H1 (cell line): ENCODE data around the gene DIDO1. TPM values are rescaled to one million over a fixed set of nuclear protein-coding genes. Genes with fewer than 3 reads are reported as not detected.

ENCODE experiments used
- CTCF ChIA-PET: fragments of 300-600 bp; sonication (Branson Sonifier 250); formaldehyde crosslinking; loops from one replicate; lab custom pipeline; 2021; ENCODE audit not compliant: partially characterized antibody; lab: Charles Lee
- POLR2A ChIA-PET: fragments of 300-600 bp; sonication (Branson Sonifier 250); formaldehyde crosslinking; loops from one replicate; lab custom pipeline; 2021; ENCODE audit warnings: inconsistent platforms; ENCODE audit not compliant: partially characterized antibody; lab: Charles Lee
- DNase-seq, 2 experiments: peaks; one replicate each; pipeline versions ENCODE4 v3.0.0 to v3.0.0-alpha.2; 2010 to 2022; ENCODE audit warnings: low spot score in 2 of 2, low read depth in 1 of 2, mixed read lengths in 1 of 2
- FAIRE-seq: peaks from 2 replicates; lab custom pipeline; 2011; peaks lifted over from hg19 to GRCh38; lab: Jason Lieb, UNC
- H2AFZ ChIP-seq: 2 replicates; pipeline ENCODE4 v1.8.1; 2012; ENCODE audit warnings: low read length, inconsistent platforms
- H2AK5ac ChIP-seq: 2 replicates; pipeline ENCODE4 v1.6.1; 2013; ENCODE audit warnings: low read depth, low read length
- H2BK120ac ChIP-seq: replicated peaks from 2 replicates; pipeline ENCODE3; 2013; ENCODE audit warnings: low read depth, low read length, inconsistent platforms
- H2BK12ac ChIP-seq: 2 replicates; pipeline ENCODE4 v1.6.1; 2013; ENCODE audit warnings: low read depth, low read length
- H2BK15ac ChIP-seq: 2 replicates; pipeline ENCODE4 v1.6.1; 2013; ENCODE audit warnings: low read length
- H2BK20ac ChIP-seq: 2 replicates; pipeline ENCODE4 v1.6.1; 2013; ENCODE audit warnings: low read length
- H2BK5ac ChIP-seq: 2 replicates; pipeline ENCODE4 v1.6.1; 2013; ENCODE audit warnings: low read depth, low read length
- H3K14ac ChIP-seq: 2 replicates; pipeline ENCODE4 v1.6.1; 2013; ENCODE audit warnings: inconsistent platforms; ENCODE audit not compliant: insufficient read length
- H3K18ac ChIP-seq: 2 replicates; pipeline ENCODE4 v1.6.1; 2013; ENCODE audit warnings: low read length; ENCODE audit errors: extremely low read depth
- H3K23ac ChIP-seq: 2 replicates; pipeline ENCODE4 v1.6.1; 2013; ENCODE audit warnings: inconsistent platforms; ENCODE audit not compliant: insufficient read length
- H3K23me2 ChIP-seq: 2 replicates; pipeline ENCODE4 v1.6.1; 2013; ENCODE audit warnings: low read depth, low read length
- H3K27ac ChIP-seq: 2 replicates; pipeline ENCODE4 v1.6.1; 2011; ENCODE audit warnings: low read depth, low read length, inconsistent platforms
- H3K27me3 ChIP-seq, 4 experiments: replicated peaks in 1 of 4; 1 replicate in 1 of 4; 2 replicates in 3 of 4; pipeline versions ENCODE4 v1.6.1 to v1.8.1; 2011 to 2013; ENCODE audit warnings: low read length in 3 of 4, mild to moderate bottlenecking in 3 of 4, inconsistent platforms in 2 of 4, mixed read lengths in 2 of 4, moderate library complexity in 1 of 4; ENCODE audit not compliant: control insufficient read depth in 3 of 4, insufficient read depth in 3 of 4; ENCODE audit errors: extremely low read depth in 1 of 4
- H3K36me3 ChIP-seq, 4 experiments: 2 replicates each; pipeline versions ENCODE4 v1.6.1 to v1.8.1; 2011 to 2013; ENCODE audit warnings: mild to moderate bottlenecking in 4 of 4, low read length in 3 of 4, moderate library complexity in 2 of 4, control low read depth in 1 of 4, inconsistent platforms in 1 of 4; ENCODE audit not compliant: insufficient read depth in 4 of 4, control insufficient read depth in 2 of 4
- H3K4ac ChIP-seq: replicated peaks from 2 replicates; pipeline ENCODE3; 2013; ENCODE audit warnings: low read length, low read depth, mixed read lengths, inconsistent platforms; ENCODE audit not compliant: insufficient read length
- H3K4me1 ChIP-seq, 4 experiments: replicated peaks in 1 of 4; 1 replicate in 1 of 4; 2 replicates in 3 of 4; pipeline versions ENCODE4 v1.6.1 to v1.8.1; 2011 to 2013; ENCODE audit warnings: low read length in 3 of 4, inconsistent platforms in 2 of 4, mixed read lengths in 1 of 4; ENCODE audit not compliant: insufficient read depth in 4 of 4, control insufficient read depth in 3 of 4
- H3K4me2 ChIP-seq, 2 experiments: 2 replicates each; pipeline versions ENCODE4 v1.6.1 to v1.8.1; 2011 to 2013; ENCODE audit warnings: low read depth in 2 of 2, low read length in 2 of 2, control low read depth in 1 of 2, inconsistent platforms in 1 of 2, mild to moderate bottlenecking in 1 of 2; ENCODE audit not compliant: insufficient read depth in 1 of 2
- H3K4me3 ChIP-seq, 4 experiments: fragments of 200-600, 300-600 bp in 1 of 4; sonication (generic), shearing (Covaris generic), sonication (Bioruptor Twin) in 1 of 4; 2 replicates each; pipeline versions ENCODE4 v1.5.1 to v1.8.1; 2011 to 2016; ENCODE audit warnings: low read length in 4 of 4, low read depth in 3 of 4, control low read depth in 2 of 4, inconsistent platforms in 2 of 4, mild to moderate bottlenecking in 2 of 4, mixed read lengths in 1 of 4, moderate library complexity in 1 of 4; ENCODE audit not compliant: insufficient read depth in 2 of 4; ENCODE audit errors: extremely low read depth in 1 of 4
- H3K56ac ChIP-seq: replicated peaks from 2 replicates; pipeline ENCODE3; 2013; ENCODE audit warnings: low read depth, mild to moderate bottlenecking, mixed read lengths, low read length, inconsistent platforms; ENCODE audit not compliant: insufficient read length
- H3K79me1 ChIP-seq: 2 replicates; pipeline ENCODE4 v1.6.1; 2013; ENCODE audit warnings: low read depth, low read length, control low read depth
- H3K79me2 ChIP-seq, 2 experiments: 2 replicates each; pipeline versions ENCODE4 v1.6.1 to v1.8.1; 2012 to 2013; ENCODE audit warnings: low read length in 2 of 2, mild to moderate bottlenecking in 2 of 2, inconsistent platforms in 1 of 2; ENCODE audit not compliant: insufficient read depth in 2 of 2, control insufficient read depth in 1 of 2
- H3K9ac ChIP-seq, 4 experiments: replicated peaks in 1 of 4; 1 replicate in 1 of 4; 2 replicates in 3 of 4; pipeline versions ENCODE4 v1.6.1 to v1.8.1; 2011 to 2013; ENCODE audit warnings: low read depth in 3 of 4, low read length in 3 of 4, control low read depth in 2 of 4, mild to moderate bottlenecking in 2 of 4, moderate library complexity in 2 of 4, inconsistent platforms in 1 of 4; ENCODE audit errors: extremely low read depth in 1 of 4
- H3K9me3 ChIP-seq, 2 experiments: 2 replicates each; pipeline versions ENCODE4 v1.6.1 to v1.8.1; 2012 to 2013; ENCODE audit warnings: mild to moderate bottlenecking in 2 of 2, moderate library complexity in 2 of 2, control low read depth in 1 of 2, inconsistent platforms in 1 of 2, low read depth in 1 of 2, low read length in 1 of 2, mixed read lengths in 1 of 2; ENCODE audit not compliant: insufficient read depth in 2 of 2
- H4K20me1 ChIP-seq, 2 experiments: replicated peaks in 1 of 2; 2 replicates each; pipeline versions ENCODE3 to v1.8.1; 2011 to 2013; ENCODE audit warnings: inconsistent platforms in 2 of 2, low read length in 2 of 2, mild to moderate bottlenecking in 1 of 2; ENCODE audit not compliant: insufficient read depth in 2 of 2, control insufficient read depth in 1 of 2
- H4K5ac ChIP-seq: 2 replicates; pipeline ENCODE4 v1.6.1; 2013; ENCODE audit warnings: low read length, low read depth, mixed read lengths, inconsistent platforms; ENCODE audit not compliant: insufficient read length
- H4K8ac ChIP-seq: 2 replicates; pipeline ENCODE4 v1.8.0; 2013; ENCODE audit warnings: mild to moderate bottlenecking, moderate library complexity, low read length, inconsistent platforms; ENCODE audit not compliant: insufficient read depth; ENCODE audit errors: extremely low read depth
- H4K91ac ChIP-seq: replicated peaks from 2 replicates; pipeline ENCODE3; 2013; ENCODE audit warnings: low read length, mixed read lengths, inconsistent platforms; ENCODE audit not compliant: insufficient read length
- WGBS, 2 experiments: shearing (Covaris generic) in 1 of 2; methylation state at CpG; one replicate each; pipeline versions ENCODE4 v1.1.6 to v1.1.7; 2013 to 2015; ENCODE audit warnings: low lambda C conversion rate in 2 of 2, mixed read lengths in 2 of 2, inconsistent platforms in 1 of 2, low coverage in 1 of 2, missing lambda C conversion rate in 1 of 2; ENCODE audit not compliant: insufficient replicate concordance in 2 of 2, insufficient coverage in 1 of 2, insufficient read length in 1 of 2; ENCODE audit errors: extremely low coverage in 1 of 2, missing lambda C conversion rate in 1 of 2; 5-methylcytosine and 5-hydroxymethylcytosine counted together
- polyA plus RNA-seq, 7 experiments: library from polyadenylated mRNA; depleted of rRNA in 3 of 7; stranded (reverse) in 5 of 7; unstranded in 2 of 7; fragments of >200 nt in 5 of 7; fragments of 200-250 nt in 2 of 7; gene quantifications; 1 replicate in 5 of 7; 2 replicates in 1 of 7; 4 replicates in 1 of 7; pipeline versions ENCODE4 v1.2.1 to v1.2.3, GENCODE V29; 2011 to 2013; ENCODE audit warnings: missing spikeins in 2 of 7, mixed read lengths in 2 of 7
- total RNA-seq: library from RNA; stranded (reverse); fragmentation: NEBNext Ultra II Directional; extraction: Animal tissue kit (Norgen Biotek cat#: 25700); gene quantifications from 2 replicates; pipeline ENCODE4 v1.2.1, GENCODE V29; 2021

The DIDO1 gene
- total and polyA plus RNA-seq, 2 of the 8 experiments (the other 6 are each of a cell fraction or from before 2014, with no cell fraction given), result 53.6 to 82.8 TPM

DNA sequence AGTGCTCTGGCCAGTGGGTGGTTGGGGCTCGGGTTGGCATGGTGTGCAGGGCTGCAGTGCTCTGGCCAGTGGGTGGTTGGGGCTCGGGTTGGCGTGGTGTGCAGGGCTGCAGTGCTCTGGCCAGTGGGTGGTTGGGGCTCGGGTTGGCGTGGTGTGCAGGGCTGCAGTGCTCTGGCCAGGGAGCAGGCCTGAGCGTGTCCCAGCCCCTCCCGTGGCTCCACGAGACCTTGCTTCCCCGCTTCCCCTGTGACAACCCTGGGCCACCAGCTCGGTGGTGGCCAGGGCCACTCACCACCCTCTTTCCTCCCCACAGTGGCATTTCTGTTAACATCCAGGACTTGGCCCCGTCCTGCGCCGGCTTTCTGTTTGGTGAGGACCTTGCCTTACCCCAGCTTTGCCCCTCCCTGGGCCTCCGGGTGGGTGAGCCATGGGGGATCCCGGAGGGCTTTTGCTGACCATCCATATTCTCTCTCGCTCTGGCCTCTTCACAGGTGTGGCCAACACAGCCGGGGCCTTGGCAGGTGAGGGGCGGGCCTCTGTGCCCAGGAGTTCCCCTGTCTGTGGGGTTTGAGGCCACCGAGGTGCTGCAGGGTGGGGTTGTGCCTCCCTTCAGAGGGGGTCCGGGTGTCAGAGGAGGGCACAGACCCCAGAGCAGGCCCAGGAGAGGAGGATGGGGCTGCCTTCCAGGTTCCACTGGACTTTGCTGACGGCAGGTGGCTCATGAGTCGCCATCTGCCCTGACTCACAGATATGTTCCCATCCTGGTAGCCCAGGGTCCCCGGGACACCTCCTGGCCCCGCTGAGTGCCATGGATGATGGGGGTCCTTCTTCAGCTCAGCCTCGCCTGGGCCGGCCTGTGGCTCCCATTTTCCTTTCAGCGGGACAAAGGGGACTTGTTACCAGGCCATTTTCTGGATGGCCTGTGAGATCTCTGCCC is 40.2 kb upstream of the DIDO1 start:
- H3K27ac ChIP-seq, result no peak overlapping the region
- H3K23me2 ChIP-seq, result peaks cover 2% of the 10 kb centered on the region; the same call in 1 of the 2 replicates
- H3K9ac ChIP-seq, result no peak overlapping the region
- peaks cover 0 to 7% (median 0%) of the 10 kb centered on the region in 4 experiments; a peak in 3 of 8 replicates for H3K36me3 ChIP-seq
- no peak overlapping the region for H3K56ac ChIP-seq
- H2BK12ac ChIP-seq, result no peak overlapping the region
- no peak overlapping the region for H3K14ac ChIP-seq
- H3K79me2 ChIP-seq, result no peaks in the 10 kb centered on the region
- no peak overlapping the region for H2BK20ac ChIP-seq
- H3K18ac ChIP-seq, result no peak overlapping the region
- no peak overlapping the region for H3K4me3 ChIP-seq
- H3K27me3 ChIP-seq, result peaks cover 0 to 1% (median 0%) of the 10 kb centered on the region in 4 experiments; a peak in 1 of 7 replicates
- no peak overlapping the region for H2BK5ac ChIP-seq
- DNase-seq (no peak), FAIRE-seq (no peak)
- 91% methylated on average over 26 of the region's 27 CpGs; no CpG with 5 or more reads in 1 of the 2 experiments for WGBS, 2 experiments
- peaks cover 0 to 4% (median 0%) of the 10 kb centered on the region in 4 experiments; a peak in 4 of 7 replicates for H3K4me1 ChIP-seq
- H3K9me3 ChIP-seq, result no peaks in the 10 kb centered on the region
- H2AK5ac ChIP-seq, result no peak overlapping the region
- H3K23ac ChIP-seq, result no peak overlapping the region
- H4K20me1 ChIP-seq, result peaks cover 0 to 5% of the 10 kb centered on the region in 2 experiments
- H3K4me2 ChIP-seq, result no peak overlapping the region
- H3K4ac ChIP-seq, result no peak overlapping the region
- H4K5ac ChIP-seq, result no peak overlapping the region
- H3K79me1 ChIP-seq, result no peaks in the 10 kb centered on the region
- ChIA-PET CTCF (interaction anchor here (1.0 to 8.1 kb wide), 5 partner anchors 12 to 65 kb away, joined by 3 to 53 read pairs (median 5); partner anchors contain the start of gene BHLHE23), POLR2A (interaction anchor here (1.9 kb wide), 1 partner anchor 12 kb away, joined by 9 read pairs; no protein-coding TSS in a partner anchor)
- no peak overlapping the region for H2AFZ ChIP-seq
- H4K91ac ChIP-seq, result no peak overlapping the region
- H4K8ac ChIP-seq, result no peak overlapping the region
- no peak overlapping the region for H2BK120ac ChIP-seq
- H2BK15ac ChIP-seq, result no peak overlapping the region
